HepG2 (cell line): ENCODE results near the gene TRAIP. TPM values are rescaled to one million over a fixed set of nuclear protein-coding genes. Genes with fewer than 3 reads are reported as not detected.

Experiments
- ARNT2 ChIP-seq: sonication (generic); formaldehyde crosslinking; IDR thresholded peaks from 2 replicates; pipeline ENCODE4 v1.8.0; 2022; ENCODE audit warnings: mild to moderate bottlenecking, low read depth, missing genetic modification reagents, moderate library complexity
- CAMTA2 ChIP-seq: sonication (generic); formaldehyde crosslinking; IDR thresholded peaks from 2 replicates; pipeline ENCODE4 v1.4.0; 2020; ENCODE audit warnings: mild to moderate bottlenecking, missing genetic modification reagents, borderline replicate concordance
- CEBPG ChIP-seq: IDR thresholded peaks from 2 replicates; pipeline ENCODE4 v1.6.1; 2016
- CTCF ChIP-seq: sonication (generic); formaldehyde crosslinking; IDR thresholded peaks from 2 replicates; pipeline ENCODE4 v1.5.0; 2020; ENCODE audit warnings: mild to moderate bottlenecking, missing genetic modification reagents, moderate library complexity
- HMGXB4 ChIP-seq, 2 experiments: sonication (generic) in 1 of 2; formaldehyde crosslinking in 1 of 2; IDR thresholded peaks; 2 replicates each; pipeline versions ENCODE4 v1.4.0 to v1.6.1; 2018 to 2020; ENCODE audit warnings: missing genetic modification reagents in 2 of 2, borderline replicate concordance in 1 of 2, low read depth in 1 of 2, mild to moderate bottlenecking in 1 of 2, missing biosample characterization in 1 of 2
- KAT7 ChIP-seq: IDR thresholded peaks from 2 replicates; pipeline ENCODE4 v1.6.1; 2018; ENCODE audit warnings: borderline replicate concordance, missing compliant biosample characterization
- MAZ ChIP-seq, 2 experiments: sonication (generic) in 1 of 2; formaldehyde crosslinking in 1 of 2; IDR thresholded peaks; 2 replicates each; pipeline versions ENCODE4 v1.5.0 to v1.6.1; 2012 to 2020; ENCODE audit warnings: low read depth in 2 of 2, mild to moderate bottlenecking in 2 of 2, borderline replicate concordance in 1 of 2, improper control_type of control experiment in 1 of 2, low read length in 1 of 2, missing genetic modification reagents in 1 of 2, moderate library complexity in 1 of 2
- MYC ChIP-seq: sonication (generic); formaldehyde crosslinking; IDR thresholded peaks from 2 replicates; pipeline ENCODE4 v1.9.0; 2021; ENCODE audit warnings: missing genetic modification reagents, borderline replicate concordance
- NR2F2 ChIP-seq: IDR thresholded peaks from 2 replicates; pipeline ENCODE4 v1.6.1; 2012; ENCODE audit warnings: low read depth, inconsistent platforms, borderline replicate concordance
- PAXIP1 ChIP-seq: sonication (generic); formaldehyde crosslinking; conservative IDR thresholded peaks from 2 replicates; pipeline ENCODE4 v1.4.0; 2020; ENCODE audit warnings: mild to moderate bottlenecking, missing genetic modification reagents, moderate library complexity
- RFX5 ChIP-seq: IDR thresholded peaks from 2 replicates; pipeline ENCODE4 v1.6.1; 2011; ENCODE audit warnings: low read depth, low read length, improper control_type of control experiment
- SOX13 ChIP-seq, 3 experiments: fragments of 450-650 bp in 1 of 3; sonication (generic) in 1 of 3; formaldehyde crosslinking in 1 of 3; IDR thresholded peaks in 2 of 3; conservative IDR thresholded peaks in 1 of 3; 2 replicates each; pipeline versions ENCODE4 v1.5.0 to v1.6.1; 2016 to 2020; ENCODE audit warnings: antibody characterized with exemption in 1 of 3, mild to moderate bottlenecking in 1 of 3, missing compliant biosample characterization in 1 of 3, missing genetic modification reagents in 1 of 3, moderate library complexity in 1 of 3
- TAF1 ChIP-seq: sonication (generic); formaldehyde crosslinking; IDR thresholded peaks from 2 replicates; pipeline ENCODE4 v1.4.0; 2020; ENCODE audit warnings: missing genetic modification reagents
- ZGPAT ChIP-seq: IDR thresholded peaks from 2 replicates; pipeline ENCODE4 v1.6.1; 2016; ENCODE audit warnings: mild to moderate bottlenecking
- ZNF558 ChIP-seq: sonication (generic); formaldehyde crosslinking; IDR thresholded peaks from 2 replicates; pipeline ENCODE4 v1.9.0; 2022; ENCODE audit warnings: mild to moderate bottlenecking, missing genetic modification reagents, borderline replicate concordance
- ZNF737 ChIP-seq: sonication (generic); formaldehyde crosslinking; IDR thresholded peaks from 2 replicates; pipeline ENCODE4 v1.5.0; 2020; ENCODE audit warnings: missing genetic modification reagents, mild to moderate bottlenecking, borderline replicate concordance
- polyA plus RNA-seq, 8 experiments: library from polyadenylated mRNA; depleted of rRNA in 3 of 8; stranded (reverse) in 7 of 8; unstranded in 1 of 8; fragments of >200 nt; fragmentation: Illumina TruSeq in 4 of 8; extraction: Trizol in 4 of 8; gene quantifications; 2 replicates each; pipeline versions ENCODE4 v1.2.1 to v1.2.3, GENCODE V29; 2011 to 2016; ENCODE audit warnings: low read depth in 4 of 8, missing spikeins in 1 of 8, mixed read lengths in 1 of 8; ENCODE audit not compliant: insufficient read depth in 1 of 8
- total RNA-seq, 5 experiments: library from RNA; depleted of rRNA; stranded (reverse); fragments of >200 nt; fragmentation: Illumina TruSeq; extraction: Trizol; gene quantifications; 2 replicates each; pipeline ENCODE4 v1.2.3, GENCODE V29; 2016; ENCODE audit warnings: low read depth in 1 of 5

TRAIP gene
- total and polyA plus RNA-seq, 2 of the 13 experiments (the other 11 are each of a cell fraction or from before 2014, with no cell fraction given), result 13.9 to 23.9 TPM

- TF ChIP-seq MAZ (IDR thresholded peaks at IDR 0.05; ENCODE audit: borderline replicate concordance, low read depth, low read length) (no peak), MAZ (CRISPR knock-in tag; IDR thresholded peaks at IDR 0.05; ENCODE audit: low read depth) (peak; percentile 38), SOX13 (IDR thresholded peaks at IDR 0.05) (no peak), SOX13 (CRISPR knock-in tag; conservative IDR thresholded peaks at IDR 0.05 in 1 of 2, IDR thresholded peaks at IDR 0.05 in 1 of 2) (peak in 1 of 2 experiments; percentile 19; a peak in 1 of 4 replicates), CTCF (CRISPR knock-in tag) (peak; percentile 100), KAT7 (CRISPR knock-in tag) (0 out of 2 replicates have a peak, but pooled peaks have one; percentile 38), ZNF737 (CRISPR knock-in tag) (no peak), HMGXB4 (CRISPR knock-in tag; IDR thresholded peaks at IDR 0.05; ENCODE audit: borderline replicate concordance in 1 of 2, low read depth in 1 of 2) (peak; percentile 94 to 97; a peak in 3 of 4 replicates), PAXIP1 (CRISPR knock-in tag) (0 out of 2 replicates have a peak, but pooled peaks have one; percentile 7), MYC (no peak; the same call in 1 of the 2 replicates), CAMTA2 (no peak), NR2F2 (no peak), ARNT2 (CRISPR knock-in tag) (no peak), RFX5 (no peak), TAF1 (no peak), ZGPAT (peak; percentile 14; the same call in 1 of the 2 replicates), ZNF558 (CRISPR knock-in tag) (no peak), CEBPG (CRISPR knock-in tag) (0 out of 2 replicates have a peak, but pooled peaks have one; percentile 22)
Observed at GRCh38 chr3:49802719-49803464, 53.5 kb downstream of the TRAIP start, which contains the start of gene INKA1 (continued).
